A549 (cell line): ENCODE results near the gene ZBTB20.

Source experiments
- E2F6 ChIP-seq: IDR thresholded peaks from 2 replicates; pipeline ENCODE4 v1.6.1; 2012; ENCODE audit warnings: low read depth, borderline replicate concordance
- ESRRA ChIP-seq: fragments of 150-350 bp; IDR thresholded peaks from 2 replicates; pipeline ENCODE4 v1.6.1; 2014; ENCODE audit warnings: mild to moderate bottlenecking, low read length, borderline replicate concordance
- MAFK ChIP-seq: fragments of 450-650 bp; IDR thresholded peaks from 2 replicates; pipeline ENCODE4 v1.6.1; 2014; ENCODE audit not compliant: partially characterized antibody
- MYC ChIP-seq: IDR thresholded peaks from 2 replicates; pipeline ENCODE4 v1.6.1; 2012; ENCODE audit warnings: mild to moderate bottlenecking, inconsistent platforms, low read length, improper control_type of control experiment, borderline replicate concordance
- POLR2A ChIP-seq: IDR thresholded peaks from 2 replicates; pipeline ENCODE4 v1.6.1; 2012; ENCODE audit warnings: mild to moderate bottlenecking, low read length
- REST ChIP-seq: fragments of 200-600 bp; sonication (generic); IDR thresholded peaks from 2 replicates; pipeline ENCODE4 v1.6.1; 2016; ENCODE audit warnings: antibody characterized with exemption, mild to moderate bottlenecking, moderate library complexity
- RFX5 ChIP-seq: fragments of 450-650 bp; IDR thresholded peaks from 2 replicates; pipeline ENCODE4 v1.7.1; 2014; ENCODE audit warnings: antibody characterized with exemption, mild to moderate bottlenecking, moderate library complexity
- SREBF2 ChIP-seq: fragments of 450-650 bp; IDR thresholded peaks from 2 replicates; pipeline ENCODE4 v1.6.1; 2014; ENCODE audit warnings: mild to moderate bottlenecking, moderate library complexity
- TF ChIP-seq, protein P1 (sequence below): fragments of >200 bp; sonication (Bioruptor Twin); formaldehyde crosslinking; IDR thresholded peaks from 3 replicates; pipeline ENCODE4 v1.5.1; 2016
- TF ChIP-seq, protein P2 (sequence below): IDR thresholded peaks from 2 replicates; pipeline ENCODE4 v1.6.1; 2012

DNA sequence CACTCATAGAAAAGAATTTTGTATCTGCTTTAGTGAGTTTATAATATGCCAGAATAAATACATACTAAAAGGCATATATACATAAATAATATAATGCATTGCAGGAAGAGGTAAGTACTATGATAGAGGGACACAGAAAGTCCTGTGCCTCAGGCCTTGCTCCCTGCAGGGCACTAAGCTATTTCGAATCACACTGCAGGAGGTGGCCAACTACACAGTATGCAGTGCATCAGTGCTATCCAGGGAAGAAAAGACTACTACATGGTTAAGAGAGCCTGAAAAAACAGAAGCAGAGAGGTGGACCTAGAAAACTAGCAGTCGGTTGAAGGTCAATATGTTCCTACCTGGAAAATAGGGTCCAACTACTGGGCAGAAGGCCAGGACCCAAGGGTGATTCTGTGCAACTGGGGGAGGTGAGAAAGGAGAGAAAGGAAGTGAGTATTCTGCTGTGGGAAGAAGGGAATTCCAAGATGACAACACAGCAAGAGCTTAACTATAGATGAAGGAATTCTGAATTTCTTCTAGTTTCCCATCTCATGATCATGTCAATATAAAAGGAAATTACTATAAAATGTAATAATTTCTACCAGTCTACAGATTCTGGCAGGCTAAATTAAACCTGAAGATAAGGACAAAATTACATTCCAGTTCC is 218.0 kb downstream of the ZBTB20 start:
- TF ChIP-seq REST, result no peak
- TF ChIP-seq, protein P1, sequence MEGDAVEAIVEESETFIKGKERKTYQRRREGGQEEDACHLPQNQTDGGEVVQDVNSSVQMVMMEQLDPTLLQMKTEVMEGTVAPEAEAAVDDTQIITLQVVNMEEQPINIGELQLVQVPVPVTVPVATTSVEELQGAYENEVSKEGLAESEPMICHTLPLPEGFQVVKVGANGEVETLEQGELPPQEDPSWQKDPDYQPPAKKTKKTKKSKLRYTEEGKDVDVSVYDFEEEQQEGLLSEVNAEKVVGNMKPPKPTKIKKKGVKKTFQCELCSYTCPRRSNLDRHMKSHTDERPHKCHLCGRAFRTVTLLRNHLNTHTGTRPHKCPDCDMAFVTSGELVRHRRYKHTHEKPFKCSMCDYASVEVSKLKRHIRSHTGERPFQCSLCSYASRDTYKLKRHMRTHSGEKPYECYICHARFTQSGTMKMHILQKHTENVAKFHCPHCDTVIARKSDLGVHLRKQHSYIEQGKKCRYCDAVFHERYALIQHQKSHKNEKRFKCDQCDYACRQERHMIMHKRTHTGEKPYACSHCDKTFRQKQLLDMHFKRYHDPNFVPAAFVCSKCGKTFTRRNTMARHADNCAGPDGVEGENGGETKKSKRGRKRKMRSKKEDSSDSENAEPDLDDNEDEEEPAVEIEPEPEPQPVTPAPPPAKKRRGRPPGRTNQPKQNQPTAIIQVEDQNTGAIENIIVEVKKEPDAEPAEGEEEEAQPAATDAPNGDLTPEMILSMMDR, result no peak
- no peak for TF ChIP-seq POLR2A
- no peak for TF ChIP-seq ESRRA
- TF ChIP-seq MYC, result no peak
- TF ChIP-seq MAFK, result no peak
- no peak for TF ChIP-seq SREBF2
- TF ChIP-seq RFX5, result no peak
- no peak for TF ChIP-seq E2F6
- TF ChIP-seq, protein P2, sequence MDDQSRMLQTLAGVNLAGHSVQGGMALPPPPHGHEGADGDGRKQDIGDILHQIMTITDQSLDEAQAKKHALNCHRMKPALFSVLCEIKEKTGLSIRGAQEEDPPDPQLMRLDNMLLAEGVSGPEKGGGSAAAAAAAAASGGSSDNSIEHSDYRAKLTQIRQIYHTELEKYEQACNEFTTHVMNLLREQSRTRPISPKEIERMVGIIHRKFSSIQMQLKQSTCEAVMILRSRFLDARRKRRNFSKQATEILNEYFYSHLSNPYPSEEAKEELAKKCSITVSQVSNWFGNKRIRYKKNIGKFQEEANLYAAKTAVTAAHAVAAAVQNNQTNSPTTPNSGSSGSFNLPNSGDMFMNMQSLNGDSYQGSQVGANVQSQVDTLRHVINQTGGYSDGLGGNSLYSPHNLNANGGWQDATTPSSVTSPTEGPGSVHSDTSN, result no peak
